SK-N-SH (cell line): ENCODE measurements around the gene SMAD7. TPM values are rescaled to one million over a fixed set of nuclear protein-coding genes. Genes with fewer than 3 reads are reported as not detected.

Experiments
- CTCF ChIA-PET: fragments of 300-600, 350-600 bp; formaldehyde crosslinking; extraction: SDS; loops from one replicate; lab custom pipeline; 2021; lab: Yijun Ruan, JAX
- POLR2A ChIA-PET: fragments of 350-600 bp; sonication (Branson Sonifier 250); formaldehyde crosslinking; extraction: SDS; loops from one replicate; lab custom pipeline; 2020; ENCODE audit warnings: antibody characterized with exemption, inconsistent platforms; lab: Yijun Ruan, JAX
- DNase-seq: peaks from one replicate; pipeline ENCODE4 v3.0.0; 2012
- H2AFZ ChIP-seq: fragments of 200-600 bp; sonication (generic); 2 replicates; pipeline ENCODE4 v1.8.1; 2016; ENCODE audit warnings: antibody characterized with exemption, mild to moderate bottlenecking, low read depth
- H3F3A ChIP-seq: fragments of 200-600 bp; sonication (generic); replicated peaks from 2 replicates; pipeline ENCODE3; 2016; ENCODE audit warnings: antibody characterized with exemption, mild to moderate bottlenecking; ENCODE audit not compliant: insufficient read depth
- H3K27ac ChIP-seq, 2 experiments: fragments of 200-500 bp in 1 of 2; fragments of 200-600 bp in 1 of 2; sonication (Bioruptor generic) in 1 of 2; sonication (generic), shearing (Covaris generic) in 1 of 2; 2 replicates each; pipeline versions ENCODE4 v1.5.1 to v1.6.1; 2014 to 2016; ENCODE audit warnings: low read depth in 2 of 2, inconsistent platforms in 1 of 2, low read length in 1 of 2, mild to moderate bottlenecking in 1 of 2, mixed read lengths in 1 of 2
- H3K27me3 ChIP-seq: fragments of 200-600 bp; sonication (generic), shearing (Covaris generic); 2 replicates; pipeline ENCODE4 v1.6.1; 2016; ENCODE audit warnings: mixed run types; ENCODE audit not compliant: insufficient read depth
- H3K36me3 ChIP-seq, 2 experiments: fragments of 200-500 bp in 1 of 2; fragments of 200-600 bp in 1 of 2; sonication (Bioruptor generic) in 1 of 2; sonication (generic) in 1 of 2; replicated peaks in 1 of 2; 2 replicates each; pipeline versions ENCODE3 to v1.5.1; 2014 to 2016; ENCODE audit warnings: low read length in 1 of 2, mild to moderate bottlenecking in 1 of 2; ENCODE audit not compliant: insufficient read depth in 2 of 2, control insufficient read depth in 1 of 2
- H3K4me1 ChIP-seq, 2 experiments: fragments of 200-500 bp in 1 of 2; fragments of 200-600 bp in 1 of 2; sonication (Bioruptor generic) in 1 of 2; sonication (generic), shearing (Covaris generic) in 1 of 2; 2 replicates each; pipeline versions ENCODE4 v1.5.1 to v1.6.1; 2014 to 2016; ENCODE audit warnings: low read depth in 1 of 2, low read length in 1 of 2, mixed run types in 1 of 2; ENCODE audit not compliant: insufficient read depth in 2 of 2, control insufficient read depth in 1 of 2
- H3K4me2 ChIP-seq: fragments of 200-600 bp; sonication (generic), shearing (Covaris generic); 2 replicates; pipeline ENCODE4 v1.6.1; 2017; ENCODE audit warnings: mixed run types
- H3K4me3 ChIP-seq, 2 experiments: fragments of 200-500 bp in 1 of 2; fragments of 200-600 bp in 1 of 2; sonication (Bioruptor generic) in 1 of 2; sonication (generic), shearing (Covaris generic) in 1 of 2; 2 replicates each; pipeline versions ENCODE4 v1.5.1 to v1.8.1; 2014 to 2016; ENCODE audit warnings: low read depth in 2 of 2, inconsistent platforms in 1 of 2, low read length in 1 of 2, mild to moderate bottlenecking in 1 of 2, mixed read lengths in 1 of 2, moderate library complexity in 1 of 2
- H3K79me2 ChIP-seq: fragments of 200-600 bp; sonication (generic); 2 replicates; pipeline ENCODE4 v1.8.1; 2017; ENCODE audit warnings: mild to moderate bottlenecking; ENCODE audit not compliant: insufficient read depth
- H3K9ac ChIP-seq: fragments of 200-600 bp; sonication (generic); 2 replicates; pipeline ENCODE4 v1.6.1; 2017; ENCODE audit warnings: mixed run types
- H3K9me2 ChIP-seq: fragments of 200-600 bp; sonication (generic); 2 replicates; pipeline ENCODE4 v1.6.1; 2017; ENCODE audit warnings: mixed run types
- H3K9me3 ChIP-seq: fragments of 200-600 bp; sonication (generic); 2 replicates; pipeline ENCODE4 v1.6.1; 2017; ENCODE audit warnings: mixed run types, mild to moderate bottlenecking, moderate library complexity
- H4K20me1 ChIP-seq: fragments of 200-600 bp; sonication (generic); 2 replicates; pipeline ENCODE4 v1.6.1; 2017; ENCODE audit warnings: mild to moderate bottlenecking, mixed run types; ENCODE audit not compliant: insufficient read depth
- CHD2 ChIP-seq: fragments of 150-350 bp; IDR thresholded peaks from 2 replicates; pipeline ENCODE4 v1.6.1; 2018; ENCODE audit warnings: low read length; ENCODE audit not compliant: partially characterized antibody
- ELF1 ChIP-seq: IDR thresholded peaks from 2 replicates; pipeline ENCODE4 v1.4.0; 2012
- EP300 ChIP-seq, 2 experiments: IDR thresholded peaks; 2 replicates each; pipeline versions ENCODE4 v1.4.0 to v1.6.1; 2012; ENCODE audit warnings: borderline replicate concordance in 1 of 2, low read depth in 1 of 2, low read length in 1 of 2
- MAX ChIP-seq: IDR thresholded peaks from 2 replicates; pipeline ENCODE4 v1.4.0; 2012; ENCODE audit warnings: low read depth
- MXI1 ChIP-seq: IDR thresholded peaks from 2 replicates; pipeline ENCODE4 v1.6.1; 2012; ENCODE audit warnings: mild to moderate bottlenecking, low read depth, low read length, improper control_type of control experiment
- NFIC ChIP-seq: IDR thresholded peaks from 2 replicates; pipeline ENCODE4 v1.4.0; 2012; ENCODE audit warnings: borderline replicate concordance
- NRF1 ChIP-seq: IDR thresholded peaks from 2 replicates; pipeline ENCODE4 v1.6.1; 2012; ENCODE audit warnings: low read depth, mild to moderate bottlenecking, low read length
- PBX3 ChIP-seq: IDR thresholded peaks from 2 replicates; pipeline ENCODE4; 2012
- RAD21 ChIP-seq: IDR thresholded peaks from 2 replicates; pipeline ENCODE4 v1.6.1; 2012; ENCODE audit warnings: mild to moderate bottlenecking, low read length
- RCOR1 ChIP-seq: fragments of 150-350 bp; IDR thresholded peaks from 2 replicates; pipeline ENCODE4 v1.6.1; 2017; ENCODE audit warnings: antibody characterized with exemption, low read length
- RXRA ChIP-seq: IDR thresholded peaks from 2 replicates; pipeline ENCODE4 v1.4.0; 2012; ENCODE audit warnings: low read depth, mild to moderate bottlenecking, borderline replicate concordance
- TEAD4 ChIP-seq: IDR thresholded peaks from 2 replicates; pipeline ENCODE4 v1.4.0; 2012; ENCODE audit warnings: mild to moderate bottlenecking, borderline replicate concordance; ENCODE audit not compliant: insufficient read depth
- YY1 ChIP-seq: IDR thresholded peaks from 2 replicates; pipeline ENCODE4 v1.4.0; 2012; ENCODE audit warnings: low read depth, mild to moderate bottlenecking
- WGBS: methylation state at CpG from one replicate; pipeline ENCODE4 v1.1.6; 2017; ENCODE audit warnings: low lambda C conversion rate; 5-methylcytosine and 5-hydroxymethylcytosine counted together
- polyA plus RNA-seq, 3 experiments: library from polyadenylated mRNA; depleted of rRNA; stranded (reverse); fragments of >200 nt; gene quantifications; 2 replicates each; pipeline ENCODE4 v1.2.3, GENCODE V29; 2012
- TF ChIP-seq, protein P1 (sequence below): fragments of 150-350 bp; IDR thresholded peaks from 2 replicates; pipeline ENCODE4 v1.6.1; 2016; ENCODE audit warnings: mild to moderate bottlenecking, low read depth, low read length
- TF ChIP-seq, protein P2 (sequence below): IDR thresholded peaks from 2 replicates; pipeline ENCODE4 v1.6.1; 2012; ENCODE audit warnings: mild to moderate bottlenecking, low read depth, low read length, moderate library complexity
- TF ChIP-seq, protein P3 (sequence below): fragments of 200-600 bp; sonication (generic); IDR thresholded peaks from 2 replicates; pipeline ENCODE4 v1.6.1; 2017; ENCODE audit warnings: antibody characterized with exemption, mild to moderate bottlenecking, moderate library complexity

SMAD7 gene
- polyA plus RNA-seq, 1 of the 3 experiments (the other 2 are of a cell fraction), result 20.0 TPM

GRCh38 chr18:48909721-48910120, 41.0 kb downstream of the SMAD7 start (continued):
- TF ChIP-seq, protein P1, sequence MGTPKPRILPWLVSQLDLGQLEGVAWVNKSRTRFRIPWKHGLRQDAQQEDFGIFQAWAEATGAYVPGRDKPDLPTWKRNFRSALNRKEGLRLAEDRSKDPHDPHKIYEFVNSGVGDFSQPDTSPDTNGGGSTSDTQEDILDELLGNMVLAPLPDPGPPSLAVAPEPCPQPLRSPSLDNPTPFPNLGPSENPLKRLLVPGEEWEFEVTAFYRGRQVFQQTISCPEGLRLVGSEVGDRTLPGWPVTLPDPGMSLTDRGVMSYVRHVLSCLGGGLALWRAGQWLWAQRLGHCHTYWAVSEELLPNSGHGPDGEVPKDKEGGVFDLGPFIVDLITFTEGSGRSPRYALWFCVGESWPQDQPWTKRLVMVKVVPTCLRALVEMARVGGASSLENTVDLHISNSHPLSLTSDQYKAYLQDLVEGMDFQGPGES, result no peak
- no peak for TF ChIP-seq YY1
- no peak for TF ChIP-seq RAD21
- TF ChIP-seq PBX3, result no peak
- TF ChIP-seq, all 33 proteins: peak for 0

- 89% methylated on average over 3 of the region's 3 CpGs for WGBS
These were observed 41.8 kb downstream of the SMAD7 start for GRCh38 chr18:48908916-48909315.

DNA sequence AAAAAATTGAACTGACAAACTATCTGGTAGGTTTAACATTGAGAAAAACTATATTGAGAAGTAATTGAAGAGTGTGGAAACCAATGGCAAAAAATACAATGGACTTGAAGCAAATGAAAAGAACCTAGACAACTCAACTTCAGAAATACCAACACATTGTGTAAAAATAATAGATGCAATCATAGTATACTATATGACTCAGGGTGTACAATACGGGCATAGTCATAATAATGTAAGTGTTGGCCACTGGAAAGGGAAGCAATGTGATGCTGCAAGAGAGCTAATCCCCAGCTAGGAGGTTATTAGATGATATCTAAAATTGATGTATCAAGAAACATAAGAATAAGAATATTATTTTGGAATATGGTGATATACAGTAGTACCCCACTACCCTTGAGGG, 45.3 kb downstream of the SMAD7 start:
- ChIA-PET CTCF (no interaction called here), POLR2A (no interaction called here)
- WGBS, result 73% methylated on average over 1 of the region's 1 CpG
- no peaks in the 10 kb centered on the region for H4K20me1 ChIP-seq
- no peak overlapping the region for H3K9ac ChIP-seq
- H3K36me3 ChIP-seq, result peaks cover 0 to 5% of the 10 kb centered on the region in 2 experiments
- H3K27ac ChIP-seq, result no peak overlapping the region; a peak in 1 of 4 replicates
- no peak overlapping the region for H3K4me3 ChIP-seq
- H3K4me2 ChIP-seq, result no peak overlapping the region
- peaks cover 28% of the 10 kb centered on the region for H3K79me2 ChIP-seq
- H3K9me3 ChIP-seq, result peaks cover 6% of the 10 kb centered on the region; the same call in 1 of the 2 replicates
- DNase-seq, result no peak
- H3K27me3 ChIP-seq, result no peaks in the 10 kb centered on the region
- peaks cover 9 to 19% of the 10 kb centered on the region in 2 experiments; a peak in 3 of 4 replicates for H3K4me1 ChIP-seq
- H3F3A ChIP-seq, result peaks cover 14% of the 10 kb centered on the region
- H2AFZ ChIP-seq, result no peak overlapping the region
- H3K9me2 ChIP-seq, result no peaks in the 10 kb centered on the region
- TF ChIP-seq NFIC, result no peak
- TF ChIP-seq RXRA, result no peak
- TF ChIP-seq CHD2, result no peak
- TF ChIP-seq, protein P2, sequence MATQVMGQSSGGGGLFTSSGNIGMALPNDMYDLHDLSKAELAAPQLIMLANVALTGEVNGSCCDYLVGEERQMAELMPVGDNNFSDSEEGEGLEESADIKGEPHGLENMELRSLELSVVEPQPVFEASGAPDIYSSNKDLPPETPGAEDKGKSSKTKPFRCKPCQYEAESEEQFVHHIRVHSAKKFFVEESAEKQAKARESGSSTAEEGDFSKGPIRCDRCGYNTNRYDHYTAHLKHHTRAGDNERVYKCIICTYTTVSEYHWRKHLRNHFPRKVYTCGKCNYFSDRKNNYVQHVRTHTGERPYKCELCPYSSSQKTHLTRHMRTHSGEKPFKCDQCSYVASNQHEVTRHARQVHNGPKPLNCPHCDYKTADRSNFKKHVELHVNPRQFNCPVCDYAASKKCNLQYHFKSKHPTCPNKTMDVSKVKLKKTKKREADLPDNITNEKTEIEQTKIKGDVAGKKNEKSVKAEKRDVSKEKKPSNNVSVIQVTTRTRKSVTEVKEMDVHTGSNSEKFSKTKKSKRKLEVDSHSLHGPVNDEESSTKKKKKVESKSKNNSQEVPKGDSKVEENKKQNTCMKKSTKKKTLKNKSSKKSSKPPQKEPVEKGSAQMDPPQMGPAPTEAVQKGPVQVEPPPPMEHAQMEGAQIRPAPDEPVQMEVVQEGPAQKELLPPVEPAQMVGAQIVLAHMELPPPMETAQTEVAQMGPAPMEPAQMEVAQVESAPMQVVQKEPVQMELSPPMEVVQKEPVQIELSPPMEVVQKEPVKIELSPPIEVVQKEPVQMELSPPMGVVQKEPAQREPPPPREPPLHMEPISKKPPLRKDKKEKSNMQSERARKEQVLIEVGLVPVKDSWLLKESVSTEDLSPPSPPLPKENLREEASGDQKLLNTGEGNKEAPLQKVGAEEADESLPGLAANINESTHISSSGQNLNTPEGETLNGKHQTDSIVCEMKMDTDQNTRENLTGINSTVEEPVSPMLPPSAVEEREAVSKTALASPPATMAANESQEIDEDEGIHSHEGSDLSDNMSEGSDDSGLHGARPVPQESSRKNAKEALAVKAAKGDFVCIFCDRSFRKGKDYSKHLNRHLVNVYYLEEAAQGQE, result no peak
- TF ChIP-seq MAX, result no peak
- no peak for TF ChIP-seq EP300 (IDR thresholded peaks at IDR 0.05; ENCODE audit: borderline replicate concordance in 1 of 2, low read depth in 1 of 2, low read length in 1 of 2)
- TF ChIP-seq RCOR1, result no peak
- TF ChIP-seq NRF1, result no peak
- TF ChIP-seq MXI1, result no peak

More at GRCh38 chr18:48908916-48909315, 41.8 kb downstream of the SMAD7 start:
- Histone ChIP-seq H3K27ac (no peak overlapping the region), H3K9ac (no peak overlapping the region), H3K4me3 (no peak overlapping the region), H3K9me2 (no peaks in the 10 kb centered on the region), H4K20me1 (no peaks in the 10 kb centered on the region), H3K79me2 (peaks cover 8% of the 10 kb centered on the region; the same call in 1 of the 2 replicates), H2AFZ (no peak overlapping the region), H3K4me1 (no peaks in the 10 kb centered on the region; a peak in 1 of 4 replicates), H3K4me2 (no peak overlapping the region), H3K27me3 (no peaks in the 10 kb centered on the region), H3F3A (peaks cover 3% of the 10 kb centered on the region), H3K9me3 (peaks cover 6% of the 10 kb centered on the region; the same call in 1 of the 2 replicates), H3K36me3 (peaks cover 0 to 5% of the 10 kb centered on the region in 2 experiments)
- POLR2A ChIA-PET, result no interaction called here
- CTCF ChIA-PET, result no interaction called here
- DNase-seq, result no peak
- TF ChIP-seq MAX, result no peak
- TF ChIP-seq RCOR1, result no peak
- no peak for TF ChIP-seq TEAD4
- no peak for TF ChIP-seq ELF1
- no peak for TF ChIP-seq RAD21
- TF ChIP-seq, protein P3, sequence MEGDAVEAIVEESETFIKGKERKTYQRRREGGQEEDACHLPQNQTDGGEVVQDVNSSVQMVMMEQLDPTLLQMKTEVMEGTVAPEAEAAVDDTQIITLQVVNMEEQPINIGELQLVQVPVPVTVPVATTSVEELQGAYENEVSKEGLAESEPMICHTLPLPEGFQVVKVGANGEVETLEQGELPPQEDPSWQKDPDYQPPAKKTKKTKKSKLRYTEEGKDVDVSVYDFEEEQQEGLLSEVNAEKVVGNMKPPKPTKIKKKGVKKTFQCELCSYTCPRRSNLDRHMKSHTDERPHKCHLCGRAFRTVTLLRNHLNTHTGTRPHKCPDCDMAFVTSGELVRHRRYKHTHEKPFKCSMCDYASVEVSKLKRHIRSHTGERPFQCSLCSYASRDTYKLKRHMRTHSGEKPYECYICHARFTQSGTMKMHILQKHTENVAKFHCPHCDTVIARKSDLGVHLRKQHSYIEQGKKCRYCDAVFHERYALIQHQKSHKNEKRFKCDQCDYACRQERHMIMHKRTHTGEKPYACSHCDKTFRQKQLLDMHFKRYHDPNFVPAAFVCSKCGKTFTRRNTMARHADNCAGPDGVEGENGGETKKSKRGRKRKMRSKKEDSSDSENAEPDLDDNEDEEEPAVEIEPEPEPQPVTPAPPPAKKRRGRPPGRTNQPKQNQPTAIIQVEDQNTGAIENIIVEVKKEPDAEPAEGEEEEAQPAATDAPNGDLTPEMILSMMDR, result no peak
